Measurements from ENCODE around the gene ADA.
"Not testable (repeated sequence)": the region's sequence is repeated elsewhere in the genome, so short reads cannot be mapped to it uniquely, and the experiment has no call there.

Gene ADA

GRCh38 chr20:44678990-44679611 lies 27.6 kb upstream of the ADA start:
- DNase-seq (ENCODE audit: low spot score) (no peak), FAIRE-seq (no peak)

GRCh38 chr20:44678242-44678641 lies 26.7 kb upstream of the ADA start:
- FAIRE-seq: no peak
- no peak for DNase-seq (ENCODE audit: low spot score)

- FAIRE-seq; DNase-seq (ENCODE audit: low spot score): not testable (repeated sequence)
Measured at GRCh38 chr20:44672318-44672902, 20.9 kb upstream of the ADA start.

GRCh38 chr20:44671541-44671940 lies 20.0 kb upstream of the ADA start:
- DNase-seq (ENCODE audit: low spot score); FAIRE-seq: not testable (repeated sequence)

- DNase-seq (ENCODE audit: low spot score); FAIRE-seq: not testable (repeated sequence)
Measured at GRCh38 chr20:44670851-44671250, 19.4 kb upstream of the ADA start.

GRCh38 chr20:44666066-44666465 lies 14.6 kb upstream of the ADA start:
- no peak for FAIRE-seq
- DNase-seq (ENCODE audit: low spot score): no peak

GRCh38 chr20:44664131-44664530 lies 12.6 kb upstream of the ADA start:
- FAIRE-seq (no peak), DNase-seq (ENCODE audit: low spot score) (no peak)

GRCh38 chr20:44662261-44662660 lies 10.8 kb upstream of the ADA start:
- DNase-seq (ENCODE audit: low spot score): no peak
- no peak for FAIRE-seq

- FAIRE-seq (peak; percentile 30), DNase-seq (ENCODE audit: low spot score) (no peak)
Measured at GRCh38 chr20:44660581-44660980, 9.1 kb upstream of the ADA start.

- no peak for FAIRE-seq
- no peak for DNase-seq (ENCODE audit: low spot score)
Measured at GRCh38 chr20:44659931-44660330, 8.4 kb upstream of the ADA start.

- FAIRE-seq (no peak), DNase-seq (ENCODE audit: low spot score) (no peak)
Measured at GRCh38 chr20:44658810-44659209, 7.3 kb upstream of the ADA start.

GRCh38 chr20:44657875-44658274 lies 6.4 kb upstream of the ADA start:
- no peak for FAIRE-seq

GRCh38 chr20:44656448-44656847 lies 4.9 kb upstream of the ADA start:
- no peak for DNase-seq (ENCODE audit: low spot score)
- no peak for FAIRE-seq

More at GRCh38 chr20:44657875-44658274, 6.4 kb upstream of the ADA start:
- DNase-seq (ENCODE audit: low spot score): no peak

GRCh38 chr20:44654210-44654609 lies 2.7 kb upstream of the ADA start:
- DNase-seq (ENCODE audit: low spot score); FAIRE-seq: not testable (repeated sequence)

- FAIRE-seq: peak; percentile 20
- DNase-seq (ENCODE audit: low spot score): no peak
Measured at GRCh38 chr20:44653546-44653945, 2.0 kb upstream of the ADA start.

GRCh38 chr20:44651434-44651683 lies 140 bp downstream of the ADA start:
- FAIRE-seq: no peak
- no peak for DNase-seq (ENCODE audit: low spot score)

- DNase-seq (ENCODE audit: low spot score) (no peak), FAIRE-seq (no peak)
Measured at GRCh38 chr20:44650771-44651433, 597 bp downstream of the ADA start.

GRCh38 chr20:44649976-44650375 lies 1.5 kb downstream of the ADA start:
- FAIRE-seq: no peak
- no peak for DNase-seq (ENCODE audit: low spot score)

- DNase-seq (ENCODE audit: low spot score): no peak
- FAIRE-seq: peak; percentile 68
Measured at GRCh38 chr20:44649126-44649525, 2.4 kb downstream of the ADA start.

GRCh38 chr20:44648579-44648978 lies 2.9 kb downstream of the ADA start:
- FAIRE-seq: no peak
- DNase-seq (ENCODE audit: low spot score): no peak

GRCh38 chr20:44648068-44648467 lies 3.4 kb downstream of the ADA start:
- DNase-seq (ENCODE audit: low spot score) (no peak), FAIRE-seq (no peak)

- FAIRE-seq (no peak), DNase-seq (ENCODE audit: low spot score) (peak; percentile 36)
Measured at GRCh38 chr20:44646641-44647274, 4.7 kb downstream of the ADA start.

Measured in urothelium cell line (cell line).